NCI-H510A (cell line): ENCODE measurements around the gene SPEM2.

Experiments used
- DNase-seq: peaks from one replicate; lab custom pipeline; 2025; lab: John Stamatoyannopoulos, UW

SPEM2 gene

DNA sequence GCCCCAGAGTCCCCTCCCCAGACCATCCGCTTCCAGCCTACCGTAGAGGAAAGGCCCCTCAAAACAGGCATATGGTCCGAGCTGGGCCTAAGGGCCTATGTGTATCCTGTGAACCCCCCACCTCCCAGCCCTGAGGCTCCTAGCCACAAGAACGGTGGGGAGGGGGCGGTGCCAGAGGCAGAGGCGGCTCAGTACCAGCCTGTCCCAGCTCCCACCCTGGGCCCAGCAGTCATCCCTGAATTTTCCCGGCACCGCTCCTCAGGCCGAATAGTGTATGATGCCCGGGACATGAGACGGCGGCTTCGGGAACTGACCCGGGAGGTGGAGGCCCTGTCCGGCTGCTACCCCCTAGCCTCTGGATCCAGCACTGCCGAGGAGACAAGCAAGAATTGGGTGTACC lies 4.2 kb upstream of the SPEM2 start:
- DNase-seq, result no peak

GRCh38 chr17:7423679-7424078 lies 1.7 kb upstream of the SPEM2 start:
- peak; percentile 5 for DNase-seq

DNA sequence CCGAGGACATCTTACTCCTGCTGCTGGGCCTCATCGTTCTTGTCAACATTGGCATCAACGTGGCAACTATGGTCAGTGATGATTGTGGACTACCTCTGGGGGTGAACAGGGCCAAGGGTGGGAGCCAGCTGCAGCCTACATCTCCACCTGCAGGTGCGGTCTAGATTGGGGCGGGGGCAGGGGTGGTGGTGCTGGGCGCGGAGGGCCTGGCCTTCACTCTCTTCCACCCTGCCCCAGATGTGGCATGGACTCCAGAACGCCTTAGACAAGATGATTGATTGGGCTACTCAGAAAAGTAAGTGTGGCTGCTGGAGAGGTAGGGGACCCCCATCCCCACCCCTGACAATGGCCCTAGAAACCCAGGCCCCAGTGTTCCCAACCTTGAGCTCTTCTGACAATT lies 340 bp downstream of the SPEM2 start:
- DNase-seq, result no peak

- no peak for DNase-seq
These were observed 917 bp downstream of the SPEM2 start for GRCh38 chr17:7426203-7426863.

DNA sequence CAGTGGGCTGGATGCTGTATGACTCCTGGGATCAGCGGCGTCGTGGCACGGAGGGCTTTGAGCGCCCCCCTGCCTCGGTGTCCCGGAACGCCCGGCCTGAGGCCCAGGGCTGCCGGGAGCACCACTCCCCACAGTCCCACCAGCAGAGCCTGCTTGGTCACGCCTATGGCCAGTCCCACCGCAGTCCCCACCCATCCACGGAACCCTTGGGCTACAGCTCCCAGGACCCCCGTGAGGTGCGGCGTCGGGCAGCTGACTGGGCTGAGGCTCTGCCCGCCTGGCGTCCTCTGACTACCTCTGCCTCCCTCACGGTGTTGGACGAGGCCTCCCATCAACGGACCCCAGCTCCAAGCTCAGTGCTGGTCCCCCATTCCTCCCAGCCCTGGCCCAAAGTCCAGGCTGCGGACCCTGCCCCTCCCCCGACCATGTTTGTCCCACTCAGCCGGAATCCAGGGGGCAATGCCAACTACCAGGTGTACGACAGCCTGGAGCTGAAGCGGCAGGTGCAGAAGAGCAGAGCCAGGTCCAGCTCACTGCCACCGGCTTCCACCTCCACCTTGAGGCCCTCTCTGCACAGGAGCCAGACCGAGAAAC lies 1.6 kb downstream of the SPEM2 start:
- DNase-seq, result no peak

GRCh38 chr17:7427549-7427948 lies 2.1 kb downstream of the SPEM2 start:
- DNase-seq, result no peak

DNA sequence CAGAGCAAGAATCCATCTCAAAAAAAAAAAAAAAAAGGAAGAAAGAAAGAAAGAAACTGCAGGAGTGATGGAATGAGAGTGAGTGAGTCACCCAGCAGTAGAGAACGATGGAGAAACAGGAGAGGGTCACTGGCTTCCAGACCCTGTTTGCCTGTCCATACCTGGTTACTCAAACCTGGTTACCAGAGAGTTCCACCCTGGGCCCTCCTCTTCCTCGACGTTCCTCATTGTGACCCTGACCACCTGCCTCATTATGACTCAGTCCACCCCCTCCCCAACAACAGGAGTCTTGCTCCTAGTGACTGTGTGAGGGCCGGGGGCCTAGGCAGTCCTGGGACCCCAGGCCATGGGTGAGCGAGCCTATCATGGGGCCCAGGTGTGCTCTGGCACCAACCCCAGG lies 3.1 kb downstream of the SPEM2 start, which contains the start of gene SPEM3:
SPEM3 (plus strand) TSS at position 301 of the 400 bp plus-strand sequence; CDS start at position 347, 46 bp downstream.
- DNase-seq, result no peak

DNA sequence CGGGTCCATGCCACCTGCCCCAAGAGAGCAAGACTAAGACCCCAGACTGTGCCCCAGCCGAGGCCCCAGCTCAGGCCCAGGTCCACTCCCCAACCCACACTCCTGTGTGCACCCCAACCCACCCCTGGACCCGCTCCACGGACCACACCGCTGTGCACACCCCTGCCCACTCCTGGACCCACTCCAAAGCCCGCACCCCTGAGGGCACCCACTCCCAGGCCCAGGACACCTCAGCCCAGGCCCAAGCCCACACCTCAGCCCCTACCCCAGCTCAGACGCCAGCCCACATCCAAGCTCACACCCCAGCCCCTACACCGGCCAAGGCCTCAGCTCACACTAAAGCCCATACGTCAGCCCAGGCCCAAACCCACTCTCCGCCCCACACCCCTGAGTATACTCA lies 4.3 kb downstream of the SPEM2 start:
- DNase-seq, result no peak

DNA sequence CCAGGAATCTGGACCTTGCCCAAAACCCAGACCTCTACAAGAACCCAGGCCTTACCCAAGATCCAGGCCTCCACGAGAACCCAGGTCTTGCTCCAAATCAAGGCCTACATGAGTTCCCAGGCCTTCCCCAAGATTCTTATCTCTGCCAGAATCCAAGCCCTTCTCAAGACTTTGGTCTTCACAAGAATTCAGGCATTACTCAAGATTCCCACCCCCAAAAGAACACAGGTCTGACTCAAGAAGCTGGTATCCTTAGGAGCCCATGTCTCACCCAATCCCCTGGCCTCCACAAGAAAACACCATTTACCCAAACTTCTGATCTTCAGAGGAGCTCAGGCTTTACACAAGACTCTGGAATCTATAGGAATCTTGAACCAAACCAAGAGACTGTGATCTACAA lies 5.8 kb downstream of the SPEM2 start:
- no peak for DNase-seq

GRCh38 chr17:7432296-7432695 lies 6.9 kb downstream of the SPEM2 start:
- DNase-seq, result no peak

DNA sequence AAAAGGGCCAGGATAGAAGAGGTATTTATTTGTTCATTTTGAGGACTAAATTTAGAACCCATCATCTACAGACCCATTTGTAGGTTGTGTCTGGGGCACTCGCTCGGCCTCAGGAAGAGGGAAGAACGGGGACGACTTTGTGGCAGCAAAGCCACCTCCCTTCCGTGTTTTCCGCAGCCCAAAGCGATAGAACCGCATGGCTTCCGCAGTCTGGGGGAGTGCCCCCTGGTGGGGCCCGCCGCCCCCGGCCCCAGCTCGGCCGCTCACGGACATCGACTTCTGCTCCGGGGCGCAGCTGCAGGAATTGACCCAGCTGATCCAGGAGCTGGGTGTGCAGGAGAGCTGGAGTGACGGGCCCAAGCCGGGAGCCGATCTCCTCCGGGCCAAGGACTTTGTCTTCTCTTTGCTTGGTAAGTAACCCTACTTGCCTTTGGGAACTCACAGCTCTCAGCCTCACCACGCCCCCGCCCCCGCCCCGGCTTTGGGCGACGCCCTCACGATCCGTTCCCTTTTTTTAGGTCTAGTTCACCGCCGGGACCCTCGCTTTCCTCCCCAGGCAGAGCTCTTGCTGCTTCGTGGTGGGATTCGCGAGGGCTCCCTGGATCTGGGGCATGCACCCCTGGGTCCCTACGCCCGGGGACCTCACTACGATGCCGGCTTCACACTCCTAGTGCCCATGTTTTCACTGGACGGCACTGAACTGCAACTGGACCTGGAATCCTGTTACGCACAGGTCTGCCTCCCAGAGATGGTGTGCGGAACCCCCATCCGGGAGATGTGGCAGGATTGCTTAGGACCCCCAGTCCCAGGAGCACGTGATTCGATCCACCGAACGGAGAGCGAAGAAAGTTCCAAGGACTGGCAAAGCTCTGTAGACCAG lies 10.5 kb downstream of the SPEM2 start:
- DNase-seq, result peak; percentile 39

DNA sequence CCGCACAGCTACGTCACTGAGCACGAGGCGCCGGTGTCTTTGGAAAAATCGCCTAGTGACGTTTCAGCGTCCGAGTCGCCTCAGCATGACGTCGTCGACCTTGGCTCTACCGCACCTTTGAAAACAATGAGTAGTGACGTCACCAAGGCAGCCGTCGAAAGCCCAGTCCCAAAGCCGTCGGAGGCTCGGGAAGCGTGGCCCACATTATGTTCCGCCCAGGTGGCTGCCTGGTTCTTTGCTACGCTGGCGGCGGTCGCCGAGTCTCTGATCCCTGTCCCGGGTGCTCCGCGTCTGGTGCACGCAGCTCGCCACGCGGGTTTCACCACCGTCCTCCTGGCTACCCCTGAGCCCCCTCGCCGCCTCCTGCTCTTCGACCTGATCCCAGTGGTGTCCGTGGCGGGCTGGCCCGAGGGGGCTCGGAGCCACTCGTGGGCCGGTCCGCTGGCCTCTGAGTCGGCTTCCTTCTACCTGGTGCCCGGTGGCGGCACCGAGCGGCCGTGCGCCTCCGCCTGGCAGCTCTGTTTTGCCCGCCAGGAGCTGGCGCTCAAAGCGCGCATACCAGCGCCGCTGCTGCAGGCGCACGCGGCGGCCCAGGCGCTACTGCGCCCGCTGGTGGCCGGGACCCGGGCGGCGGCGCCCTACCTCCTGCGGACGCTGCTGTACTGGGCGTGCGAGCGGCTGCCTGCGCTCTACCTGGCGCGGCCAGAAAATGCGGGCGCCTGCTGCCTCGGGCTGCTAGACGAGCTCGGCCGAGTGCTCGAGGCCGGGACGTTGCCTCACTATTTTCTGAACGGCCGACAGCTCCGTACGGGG lies 11.3 kb downstream of the SPEM2 start:
- peak; percentile 53 for DNase-seq

- no peak for DNase-seq
These were observed 12.0 kb downstream of the SPEM2 start for GRCh38 chr17:7437369-7437863.

DNA sequence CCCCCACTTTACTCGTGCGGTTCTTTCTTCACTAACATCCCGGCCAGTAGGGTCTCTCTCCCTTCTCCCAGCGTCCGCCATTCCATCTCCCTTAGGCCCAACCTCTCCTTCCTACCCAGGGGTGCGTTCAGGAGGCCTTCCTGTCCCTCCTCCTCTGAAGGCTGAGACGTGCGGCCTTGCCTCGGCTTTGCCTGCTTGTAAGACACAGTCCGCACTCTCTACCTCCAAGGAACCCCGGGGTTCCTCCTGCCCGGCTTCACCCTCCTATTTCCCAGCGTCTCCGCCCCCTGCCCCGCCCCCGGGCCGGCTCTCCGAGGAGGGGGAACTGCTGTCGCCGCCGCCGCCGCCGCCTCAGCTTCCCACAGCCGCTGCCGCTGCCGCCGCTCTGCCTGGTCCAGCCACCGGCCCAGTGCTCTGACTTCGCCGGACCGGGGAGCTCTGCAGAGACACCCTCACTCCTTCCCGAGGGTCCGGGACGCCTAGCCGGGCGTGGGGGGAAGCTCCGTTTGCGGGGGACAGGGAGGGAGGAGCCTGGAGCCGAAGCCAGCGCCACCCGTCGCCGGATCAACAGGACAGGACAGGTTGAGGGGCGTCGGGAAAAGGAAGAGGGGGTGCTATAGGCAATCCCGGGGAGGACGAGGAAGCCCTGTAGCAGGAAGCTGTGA lies 12.7 kb downstream of the SPEM2 start:
- DNase-seq, result no peak

DNA sequence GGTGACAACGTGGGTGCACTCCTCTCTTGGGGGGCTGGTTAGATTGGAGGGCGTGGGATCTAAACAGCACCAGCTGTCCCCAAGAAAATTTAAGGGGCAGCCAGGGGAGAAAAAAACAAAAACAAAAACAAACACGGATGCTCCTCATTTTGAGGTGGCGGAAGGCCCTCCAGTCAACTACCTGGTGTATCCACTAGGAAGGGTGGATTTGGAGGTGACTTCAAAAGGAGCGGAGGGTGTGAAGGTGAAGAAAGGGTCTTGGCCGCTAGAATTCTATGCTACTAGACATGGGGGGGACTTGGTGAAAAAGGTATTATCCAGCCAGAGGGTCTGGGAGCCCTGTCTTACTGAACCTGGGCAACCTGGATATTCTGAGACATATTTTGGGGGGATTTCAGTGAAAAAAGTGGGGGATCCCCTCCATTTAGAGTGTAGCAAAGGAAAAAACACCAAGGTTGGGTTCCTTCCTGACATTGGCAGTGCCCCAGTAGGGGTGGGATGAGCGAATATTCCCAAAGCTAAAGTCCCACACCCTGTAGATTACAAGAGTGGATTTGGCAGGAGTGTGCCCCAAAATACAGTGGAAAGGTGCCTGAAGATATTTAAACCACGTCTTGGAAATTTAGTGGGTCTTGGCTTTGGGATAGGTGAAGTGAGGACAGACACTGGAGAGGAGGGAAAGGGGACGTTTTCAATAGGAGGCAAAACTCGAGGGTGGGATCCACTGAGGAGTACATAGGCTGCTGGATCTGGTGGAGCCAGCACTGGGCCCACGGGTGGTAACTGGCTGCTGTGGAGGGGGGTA lies 13.4 kb downstream of the SPEM2 start:
- DNase-seq, result no peak

- DNase-seq, result no peak
These were observed 14.2 kb downstream of the SPEM2 start, which contains the start of gene FGF11 for GRCh38 chr17:7439462-7440112. Gene FGF11, plus strand, starts transcription at chr17:7439512. Its CDS starts 109 bp downstream, at chr17:7439621.

DNA sequence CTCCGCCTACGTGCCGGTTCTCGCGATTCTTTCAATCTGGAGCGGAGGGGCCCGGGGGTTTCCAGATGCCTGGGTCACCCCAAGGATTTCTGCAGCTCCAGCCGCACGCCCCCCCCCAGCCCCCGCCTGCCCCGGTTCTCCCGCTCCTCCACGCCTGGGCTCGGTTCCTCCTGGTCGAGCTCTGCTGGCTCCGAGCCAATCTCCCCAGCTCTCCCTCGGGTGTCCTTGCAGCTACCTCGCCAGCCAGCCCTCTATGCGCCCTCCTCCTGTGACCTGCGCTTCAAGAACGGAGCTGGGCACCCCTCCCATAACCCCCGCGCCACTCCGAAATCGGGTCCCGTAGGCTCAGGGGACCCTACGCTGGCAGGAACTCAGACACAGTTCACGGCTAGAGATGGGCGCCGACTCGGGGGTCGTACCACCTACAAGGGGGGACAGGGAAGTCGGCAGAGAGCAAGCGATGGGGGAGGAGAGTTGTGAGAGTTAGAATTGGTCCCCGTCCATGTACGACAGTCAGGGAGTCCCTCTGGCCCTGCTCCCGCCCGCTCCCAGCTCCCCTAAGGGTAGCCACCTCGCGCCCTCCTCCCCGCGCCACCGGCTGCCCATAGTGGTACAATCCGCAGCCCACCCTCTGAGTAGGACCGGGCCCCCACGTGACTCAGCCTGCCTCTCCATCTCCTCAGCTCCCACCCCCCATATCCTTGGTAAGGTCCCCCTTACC lies 14.9 kb downstream of the SPEM2 start:
- peak; percentile 3 for DNase-seq

DNA sequence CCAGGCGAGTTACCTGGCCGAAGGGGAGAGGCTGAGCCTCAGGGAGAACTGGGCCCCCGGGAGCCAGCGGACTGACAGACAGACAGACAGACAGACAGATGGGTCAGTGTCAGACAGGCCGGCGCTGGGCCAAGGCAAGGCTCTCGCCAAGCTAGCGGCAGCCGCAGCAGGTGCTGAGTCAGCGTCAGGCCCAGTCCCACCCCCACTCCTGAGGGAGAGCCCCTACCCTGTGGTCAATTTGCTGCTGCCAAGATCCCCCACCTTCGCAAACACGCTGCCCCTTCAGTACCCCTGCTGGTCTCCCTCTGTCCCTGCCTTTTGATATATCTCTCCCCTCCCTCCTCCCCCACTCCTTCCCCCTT lies 15.4 kb downstream of the SPEM2 start:
- no peak for DNase-seq

GRCh38 chr17:7441266-7441665 lies 15.8 kb downstream of the SPEM2 start:
- no peak for DNase-seq
